Neuronal stem cell (in vitro differentiated cells): Measurements from ENCODE around the gene PARP6.

Experiments used
- DNase-seq: peaks from one replicate; pipeline ENCODE4 v3.0.0-alpha.2; 2013; ENCODE audit warnings: low spot score
- H2AFZ ChIP-seq: one replicate; pipeline ENCODE4 v1.6.1; 2013; ENCODE audit warnings: mild to moderate bottlenecking, low read length, inconsistent platforms
- H2AK5ac ChIP-seq: 2 replicates; pipeline ENCODE4 v1.6.1; 2013; ENCODE audit warnings: low read depth, mild to moderate bottlenecking, inconsistent platforms, low read length, moderate library complexity, mixed read lengths
- H2BK120ac ChIP-seq: 2 replicates; pipeline ENCODE4 v1.6.1; 2013; ENCODE audit warnings: low read depth, mild to moderate bottlenecking, inconsistent platforms, low read length, moderate library complexity, mixed read lengths
- H2BK12ac ChIP-seq: one replicate; pipeline ENCODE4 v1.6.1; 2013; ENCODE audit warnings: low read length, inconsistent platforms
- H2BK15ac ChIP-seq: 2 replicates; pipeline ENCODE4 v1.6.1; 2013; ENCODE audit warnings: mild to moderate bottlenecking, low read length, inconsistent platforms, mixed read lengths
- H2BK5ac ChIP-seq: one replicate; pipeline ENCODE4 v1.6.1; 2013; ENCODE audit warnings: inconsistent platforms, mild to moderate bottlenecking, low read length, moderate library complexity
- H3K14ac ChIP-seq: one replicate; pipeline ENCODE4 v1.6.1; 2013; ENCODE audit warnings: low read length, inconsistent platforms
- H3K18ac ChIP-seq: 2 replicates; pipeline ENCODE4 v1.6.1; 2013; ENCODE audit warnings: low read length, inconsistent platforms
- H3K23ac ChIP-seq: 2 replicates; pipeline ENCODE4 v1.6.1; 2013; ENCODE audit warnings: low read depth, mild to moderate bottlenecking, mixed read lengths, low read length, inconsistent platforms; ENCODE audit not compliant: poor library complexity
- H3K27ac ChIP-seq: replicated peaks from 3 replicates; pipeline ENCODE4 v1.5.1; 2013; ENCODE audit warnings: low read length, inconsistent platforms
- H3K27me3 ChIP-seq, 3 experiments: 2 replicates each; pipeline ENCODE4 v1.6.1; 2013; ENCODE audit warnings: low read length in 3 of 3, mild to moderate bottlenecking in 2 of 3, inconsistent platforms in 1 of 3, low read depth in 1 of 3, mixed read lengths in 1 of 3, moderate library complexity in 1 of 3; ENCODE audit not compliant: control insufficient read depth in 3 of 3, insufficient read depth in 3 of 3
- H3K36me3 ChIP-seq, 2 donors: replicated peaks in 1 of 2; 2 replicates each; pipeline ENCODE4 v1.6.1; 2013; ENCODE audit warnings: low read length in 2 of 2; ENCODE audit not compliant: control insufficient read depth in 2 of 2, insufficient read depth in 2 of 2
- H3K4ac ChIP-seq: 2 replicates; pipeline ENCODE4 v1.6.1; 2013; ENCODE audit warnings: inconsistent platforms, mild to moderate bottlenecking, low read length, moderate library complexity
- H3K4me1 ChIP-seq, 2 donors: 1 replicate in 1 of 2; 2 replicates in 1 of 2; pipeline ENCODE4 v1.6.1; 2013; ENCODE audit warnings: low read length in 2 of 2, low read depth in 1 of 2; ENCODE audit not compliant: control insufficient read depth in 2 of 2, insufficient read depth in 1 of 2
- H3K4me2 ChIP-seq: one replicate; pipeline ENCODE4 v1.6.1; 2013; ENCODE audit warnings: mild to moderate bottlenecking, low read length, inconsistent platforms; ENCODE audit not compliant: insufficient read depth, poor library complexity, severe bottlenecking
- H3K4me3 ChIP-seq, 2 donors: 2 replicates each; pipeline ENCODE4 v1.5.1; 2013; ENCODE audit warnings: low read length in 2 of 2, mild to moderate bottlenecking in 2 of 2, inconsistent platforms in 1 of 2, moderate library complexity in 1 of 2
- H3K79me1 ChIP-seq: one replicate; pipeline ENCODE4 v1.6.1; 2013; ENCODE audit warnings: low read depth, mild to moderate bottlenecking, inconsistent platforms, low read length, moderate library complexity
- H3K9ac ChIP-seq: one replicate; pipeline ENCODE4 v1.6.1; 2013; ENCODE audit warnings: mild to moderate bottlenecking, low read depth, low read length, inconsistent platforms; ENCODE audit not compliant: poor library complexity
- H3K9me3 ChIP-seq, 2 donors: replicated peaks in 1 of 2; 2 replicates each; pipeline versions ENCODE3 to v1.6.1; 2013; ENCODE audit warnings: low read length in 2 of 2, mild to moderate bottlenecking in 2 of 2, inconsistent platforms in 1 of 2, low read depth in 1 of 2, mixed read lengths in 1 of 2, moderate library complexity in 1 of 2; ENCODE audit not compliant: control insufficient read depth in 2 of 2, insufficient read depth in 1 of 2
- H4K8ac ChIP-seq: one replicate; pipeline ENCODE4 v1.6.1; 2013; ENCODE audit warnings: low read depth, mild to moderate bottlenecking, inconsistent platforms, low read length, moderate library complexity
- H4K91ac ChIP-seq: one replicate; pipeline ENCODE4 v1.6.1; 2013; ENCODE audit warnings: low read length, low read depth, mild to moderate bottlenecking, inconsistent platforms; ENCODE audit not compliant: poor library complexity
- WGBS, 2 donors: extraction: QIAGEN DNeasy Blood & Tissue Kit; methylation state at CpG; one replicate each; pipeline ENCODE4 v1.1.7; 2013; ENCODE audit warnings: missing lambda C conversion rate in 2 of 2, mixed read lengths in 1 of 2; ENCODE audit not compliant: insufficient read length in 2 of 2, insufficient replicate concordance in 1 of 2; ENCODE audit errors: extremely low coverage in 2 of 2; 5-methylcytosine and 5-hydroxymethylcytosine counted together

Gene PARP6

DNA sequence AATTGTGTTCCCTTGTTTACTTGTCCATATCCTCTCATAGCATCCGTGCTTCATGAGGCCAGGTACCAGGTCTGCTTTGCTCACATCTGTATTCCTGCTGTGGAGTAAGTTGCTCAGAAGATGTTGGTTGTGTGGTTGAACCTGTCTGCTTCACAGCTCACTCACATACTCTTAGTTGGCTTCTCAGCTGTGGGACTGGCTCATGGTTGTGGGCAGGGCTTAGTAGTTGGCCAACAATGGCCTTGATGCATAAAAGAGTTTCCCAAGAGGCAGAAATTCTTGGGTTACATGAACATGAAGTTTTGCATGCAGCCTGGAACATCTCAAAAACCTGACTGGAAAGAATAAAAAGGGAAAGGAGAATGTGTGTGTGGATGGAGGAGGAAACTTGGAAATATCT lies 30.6 kb upstream of the PARP6 start:
- no peak overlapping the region for H3K4me2 ChIP-seq
- H3K9ac ChIP-seq = no peak overlapping the region
- no peak overlapping the region for H2BK120ac ChIP-seq
- H3K36me3 ChIP-seq = no peaks in the 10 kb centered on the region
- H3K9me3 ChIP-seq = no peaks in the 10 kb centered on the region
- no peak overlapping the region for H3K14ac ChIP-seq
- WGBS, 2 donors = no CpG with 5 or more reads among the region's 1 CpG
- no peak overlapping the region for H2BK15ac ChIP-seq
- H3K4me1 ChIP-seq = peaks cover 3 to 7% of the 10 kb centered on the region in 2 donors
- H3K18ac ChIP-seq = no peak overlapping the region
- no peak overlapping the region for H2AFZ ChIP-seq
- no peak overlapping the region for H2AK5ac ChIP-seq
- peaks cover 0 to 12% (median 6%) of the 10 kb centered on the region in 3 experiments for H3K27me3 ChIP-seq
- H3K4ac ChIP-seq = no peak overlapping the region
- no peak overlapping the region for H2BK12ac ChIP-seq
- no peak overlapping the region for H3K4me3 ChIP-seq
- no peak overlapping the region for H3K27ac ChIP-seq
- H4K8ac ChIP-seq = no peak overlapping the region
- H4K91ac ChIP-seq = no peak overlapping the region
- H3K79me1 ChIP-seq = no peaks in the 10 kb centered on the region
- DNase-seq = no peak
- H2BK5ac ChIP-seq = no peak overlapping the region
- no peak overlapping the region for H3K23ac ChIP-seq

DNA sequence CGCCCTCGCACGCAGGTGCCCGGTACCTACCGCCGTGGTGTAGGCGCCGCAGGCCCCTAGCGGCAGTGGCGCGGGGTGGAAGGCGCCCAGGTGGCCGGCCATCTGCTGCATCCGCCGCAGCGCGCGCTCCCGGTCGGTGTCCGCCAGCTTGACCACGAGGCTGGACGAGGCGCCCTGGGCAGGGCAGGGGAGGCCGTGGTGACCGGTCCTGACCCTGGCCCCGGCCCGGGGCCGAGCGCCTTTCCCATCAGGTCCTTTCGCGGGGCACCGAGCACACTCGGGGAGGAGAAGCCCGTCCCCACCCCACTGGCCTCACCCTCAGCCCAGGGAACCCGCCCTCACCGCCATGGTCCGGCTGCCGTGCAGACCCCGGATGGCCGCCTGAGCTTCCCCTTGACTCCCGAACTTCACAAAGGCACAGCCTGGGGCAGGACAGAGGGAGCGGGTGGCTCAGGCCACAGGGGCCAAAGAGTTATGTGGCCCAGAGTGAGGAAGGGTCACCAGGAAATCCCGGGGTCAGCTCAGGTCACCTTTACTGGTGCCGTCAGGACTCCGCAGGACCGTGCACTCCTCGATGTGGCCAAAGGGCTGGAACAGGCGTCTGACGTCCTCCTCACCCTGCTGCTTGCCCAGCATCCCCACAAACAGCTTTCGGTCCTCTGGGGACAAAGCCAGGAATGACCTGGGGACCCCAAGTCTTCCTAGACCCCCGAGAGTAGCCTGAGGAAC lies 17.4 kb upstream of the PARP6 start:
- H2BK15ac ChIP-seq = no peak overlapping the region
- H3K36me3 ChIP-seq = no peaks in the 10 kb centered on the region
- H3K4me3 ChIP-seq = no peak overlapping the region
- H3K9ac ChIP-seq = peak overlapping the region; percentile 38
- H2BK120ac ChIP-seq = no peak overlapping the region
- H4K91ac ChIP-seq = no peak overlapping the region
- no peak overlapping the region for H2BK5ac ChIP-seq
- WGBS, 2 donors = no CpG with 5 or more reads among the region's 52 CpGs
- H3K9me3 ChIP-seq = no peaks in the 10 kb centered on the region
- no peak overlapping the region for H3K14ac ChIP-seq
- no peak overlapping the region for H3K18ac ChIP-seq
- H3K4me2 ChIP-seq = no peak overlapping the region
- H3K23ac ChIP-seq = no peak overlapping the region
- no peaks in the 10 kb centered on the region for H3K4me1 ChIP-seq
- peaks cover 2% of the 10 kb centered on the region for H3K79me1 ChIP-seq
- no peak for DNase-seq
- H3K27ac ChIP-seq = no peak overlapping the region
- no peak overlapping the region for H2AFZ ChIP-seq
- H4K8ac ChIP-seq = no peak overlapping the region
- H3K27me3 ChIP-seq = peaks cover 0 to 39% (median 2%) of the 10 kb centered on the region in 3 experiments
- no peak overlapping the region for H2AK5ac ChIP-seq
- no peak overlapping the region for H3K4ac ChIP-seq
- no peak overlapping the region for H2BK12ac ChIP-seq

DNA sequence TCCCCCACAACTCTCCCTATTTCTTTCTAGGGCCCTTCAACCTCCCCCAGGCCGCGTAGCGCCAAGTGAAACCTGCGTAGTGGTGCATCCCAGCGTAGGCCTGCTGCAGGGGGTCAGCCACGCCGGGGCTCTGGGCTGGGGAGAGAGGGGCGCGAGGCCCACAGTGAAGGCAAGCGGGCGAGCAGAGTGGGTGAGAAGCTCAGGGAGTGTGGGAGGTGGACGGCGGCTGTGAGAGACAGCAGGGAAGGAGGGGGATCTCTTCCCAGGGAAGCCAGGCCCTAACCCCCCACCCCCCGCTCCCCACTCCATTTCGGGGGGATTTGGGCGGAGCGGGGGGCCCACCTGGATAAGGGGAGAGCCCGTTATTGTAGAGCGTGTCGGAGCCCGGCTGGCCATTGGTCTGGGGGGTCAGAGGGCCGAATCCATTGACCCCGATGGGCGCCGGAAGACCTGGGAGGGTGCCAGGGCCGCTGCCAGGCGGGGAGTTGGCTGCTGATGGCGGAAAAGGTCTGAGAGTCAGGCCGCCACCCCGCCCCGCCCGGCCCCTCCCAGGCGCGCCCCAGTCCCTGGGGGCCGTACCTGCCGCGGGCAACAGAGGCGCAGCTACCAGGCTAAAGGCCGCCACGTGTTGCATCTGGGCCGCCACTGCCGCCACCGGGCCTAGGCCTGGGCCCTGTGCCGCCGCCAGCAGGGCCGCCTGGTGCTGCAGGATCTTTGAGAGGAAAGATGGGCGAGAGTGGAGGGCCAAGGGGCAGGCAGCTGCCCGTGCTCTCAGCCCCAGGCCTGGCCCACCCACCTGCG lies 16.6 kb upstream of the PARP6 start:
- H3K79me1 ChIP-seq = peaks cover 2% of the 10 kb centered on the region
- H3K4ac ChIP-seq = no peak overlapping the region
- H3K27me3 ChIP-seq = peaks cover 0 to 35% (median 2%) of the 10 kb centered on the region in 3 experiments
- no peak overlapping the region for H2AK5ac ChIP-seq
- no peak overlapping the region for H3K4me2 ChIP-seq
- no peak overlapping the region for H2BK120ac ChIP-seq
- H3K36me3 ChIP-seq = no peaks in the 10 kb centered on the region
- no peak for DNase-seq
- no peak overlapping the region for H3K18ac ChIP-seq
- H2BK15ac ChIP-seq = no peak overlapping the region
- H3K14ac ChIP-seq = no peak overlapping the region
- H4K91ac ChIP-seq = no peak overlapping the region
- H3K23ac ChIP-seq = no peak overlapping the region
- H3K9ac ChIP-seq = no peak overlapping the region
- peak overlapping the region; percentile 36 for H2AFZ ChIP-seq
- no CpG with 5 or more reads among the region's 49 CpGs for WGBS, 2 donors
- H3K27ac ChIP-seq = no peak overlapping the region
- no peaks in the 10 kb centered on the region for H3K9me3 ChIP-seq
- H2BK12ac ChIP-seq = no peak overlapping the region
- no peaks in the 10 kb centered on the region for H3K4me1 ChIP-seq
- H2BK5ac ChIP-seq = no peak overlapping the region
- H3K4me3 ChIP-seq = no peak overlapping the region
- no peak overlapping the region for H4K8ac ChIP-seq

- Histone ChIP-seq H3K9ac (no peak overlapping the region), H3K4ac (no peak overlapping the region), H4K91ac (no peak overlapping the region), H2BK15ac (no peak overlapping the region), H2AFZ (no peak overlapping the region), H3K18ac (no peak overlapping the region), H3K9me3 (no peaks in the 10 kb centered on the region), H3K14ac (no peak overlapping the region), H2AK5ac (no peak overlapping the region), H3K4me2 (no peak overlapping the region), H3K27me3 (peaks cover 0 to 13% (median 2%) of the 10 kb centered on the region in 3 experiments), H2BK5ac (no peak overlapping the region), H4K8ac (no peak overlapping the region), H3K27ac (no peak overlapping the region), H2BK12ac (no peak overlapping the region), H3K23ac (no peak overlapping the region), H3K79me1 (no peaks in the 10 kb centered on the region), H2BK120ac (no peak overlapping the region), H3K4me1 (no peaks in the 10 kb centered on the region), H3K36me3 (no peaks in the 10 kb centered on the region), H3K4me3 (no peak overlapping the region)
- no CpG with 5 or more reads among the region's 10 CpGs for WGBS, 2 donors
- no peak for DNase-seq
Measured at GRCh38 chr15:72285927-72286516, 13.7 kb upstream of the PARP6 start.
